Measurements from ENCODE around the gene CAPN5.

CAPN5 gene

DNA sequence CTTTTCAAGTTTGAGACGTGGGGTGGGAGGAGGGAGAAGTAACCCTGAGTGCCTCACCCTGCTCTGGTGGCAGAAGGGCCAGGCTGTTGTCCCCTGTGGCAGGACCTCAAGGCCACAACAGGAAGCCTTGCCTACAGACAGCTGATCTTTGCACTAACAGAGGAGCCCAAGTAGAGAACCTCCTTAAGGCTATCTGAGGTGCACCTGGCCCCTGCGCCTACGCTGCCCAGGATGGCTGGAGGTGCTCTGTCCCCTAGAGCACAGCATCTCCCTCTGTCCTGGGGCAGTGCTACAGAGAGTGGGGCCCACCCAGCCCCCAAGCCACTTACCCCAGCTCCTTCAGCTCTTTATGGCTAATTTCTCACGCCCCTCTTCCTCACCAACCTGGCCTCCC lies 88.3 kb downstream of the CAPN5 start:
- DNase-seq = no peak

DNA sequence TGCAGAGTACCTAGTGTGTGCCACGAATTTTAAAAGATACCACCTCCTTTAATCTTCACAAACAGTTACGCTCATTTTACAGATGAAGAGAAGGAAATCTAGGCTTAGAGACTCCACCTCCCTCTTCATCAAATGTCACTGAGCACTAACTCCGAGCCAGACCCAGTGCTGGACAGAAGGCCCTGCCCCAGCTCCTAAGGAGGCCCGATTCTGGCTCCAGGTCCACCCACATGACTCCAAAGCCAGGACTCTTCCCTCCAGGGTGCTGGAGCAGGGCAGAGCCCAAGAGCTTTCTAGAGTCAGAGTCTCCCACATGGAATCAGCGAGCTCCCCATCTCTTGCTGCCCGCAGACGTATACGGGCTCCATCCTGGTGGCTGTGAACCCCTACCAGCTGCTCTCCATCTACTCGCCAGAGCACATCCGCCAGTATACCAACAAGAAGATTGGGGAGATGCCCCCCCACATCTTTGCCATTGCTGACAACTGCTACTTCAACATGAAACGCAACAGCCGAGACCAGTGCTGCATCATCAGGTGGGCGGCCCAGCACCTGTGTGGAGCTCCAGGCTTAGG lies 88.9 kb downstream of the CAPN5 start:
- DNase-seq = no peak

DNA sequence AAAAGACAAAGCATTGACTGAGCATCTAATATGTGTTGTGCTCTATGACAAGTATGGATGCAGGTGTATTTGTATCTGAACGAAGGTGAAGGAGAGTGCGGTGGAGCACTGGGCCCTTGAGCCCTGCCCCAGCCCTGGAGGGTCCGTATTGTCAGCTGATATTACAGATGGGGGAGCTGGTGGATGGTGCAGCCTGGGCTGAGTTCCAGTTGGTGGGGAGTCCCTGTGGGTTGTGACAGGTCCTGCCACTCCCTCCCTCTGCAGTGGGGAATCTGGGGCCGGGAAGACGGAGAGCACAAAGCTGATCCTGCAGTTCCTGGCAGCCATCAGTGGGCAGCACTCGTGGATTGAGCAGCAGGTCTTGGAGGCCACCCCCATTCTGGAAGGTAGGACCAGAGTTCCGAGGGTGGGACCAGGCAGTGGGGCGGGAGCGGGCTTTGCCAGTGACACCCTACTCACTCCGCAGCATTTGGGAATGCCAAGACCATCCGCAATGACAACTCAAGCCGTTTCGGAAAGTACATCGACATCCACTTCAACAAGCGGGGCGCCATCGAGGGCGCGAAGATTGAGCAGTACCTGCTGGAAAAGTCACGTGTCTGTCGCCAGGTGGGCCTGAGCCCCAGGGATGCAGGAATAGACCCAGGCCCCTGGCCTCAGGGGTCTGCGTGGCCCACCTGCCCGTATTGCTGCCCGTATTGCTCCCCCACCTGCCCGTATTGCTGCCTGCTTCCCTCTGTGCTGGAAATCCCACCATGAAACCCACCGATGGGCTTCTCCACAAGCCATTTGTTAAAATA lies 89.8 kb downstream of the CAPN5 start:
- DNase-seq = no peak

DNA sequence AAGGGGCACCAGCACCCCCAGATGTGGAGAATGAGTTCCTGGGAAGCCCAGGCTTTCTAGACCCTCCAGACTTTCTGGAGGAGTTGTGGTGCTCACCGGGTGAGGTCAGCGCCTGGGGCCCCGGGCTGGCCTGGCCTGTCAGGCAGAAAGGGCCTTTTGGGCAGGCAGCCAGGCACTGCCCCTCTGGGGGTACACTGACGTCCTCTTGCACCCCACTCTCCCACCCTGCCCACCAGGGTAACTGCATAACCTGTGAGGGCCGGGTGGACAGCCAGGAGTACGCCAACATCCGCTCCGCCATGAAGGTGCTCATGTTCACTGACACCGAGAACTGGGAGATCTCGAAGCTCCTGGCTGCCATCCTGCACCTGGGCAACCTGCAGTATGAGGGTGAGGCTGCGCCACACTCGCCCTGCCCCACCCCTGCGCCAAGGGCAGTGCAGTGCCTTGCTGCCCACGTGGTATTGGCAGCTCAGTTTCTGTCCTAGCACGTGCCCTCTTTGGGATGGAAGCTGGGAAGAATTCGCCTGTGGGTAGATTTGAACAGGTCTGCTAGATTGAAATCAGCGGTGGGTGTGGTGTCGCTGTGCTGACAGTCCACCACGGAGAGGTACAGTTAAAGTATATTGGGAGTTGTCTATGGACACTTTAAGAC lies 91.4 kb downstream of the CAPN5 start:
- no peak for DNase-seq

DNA sequence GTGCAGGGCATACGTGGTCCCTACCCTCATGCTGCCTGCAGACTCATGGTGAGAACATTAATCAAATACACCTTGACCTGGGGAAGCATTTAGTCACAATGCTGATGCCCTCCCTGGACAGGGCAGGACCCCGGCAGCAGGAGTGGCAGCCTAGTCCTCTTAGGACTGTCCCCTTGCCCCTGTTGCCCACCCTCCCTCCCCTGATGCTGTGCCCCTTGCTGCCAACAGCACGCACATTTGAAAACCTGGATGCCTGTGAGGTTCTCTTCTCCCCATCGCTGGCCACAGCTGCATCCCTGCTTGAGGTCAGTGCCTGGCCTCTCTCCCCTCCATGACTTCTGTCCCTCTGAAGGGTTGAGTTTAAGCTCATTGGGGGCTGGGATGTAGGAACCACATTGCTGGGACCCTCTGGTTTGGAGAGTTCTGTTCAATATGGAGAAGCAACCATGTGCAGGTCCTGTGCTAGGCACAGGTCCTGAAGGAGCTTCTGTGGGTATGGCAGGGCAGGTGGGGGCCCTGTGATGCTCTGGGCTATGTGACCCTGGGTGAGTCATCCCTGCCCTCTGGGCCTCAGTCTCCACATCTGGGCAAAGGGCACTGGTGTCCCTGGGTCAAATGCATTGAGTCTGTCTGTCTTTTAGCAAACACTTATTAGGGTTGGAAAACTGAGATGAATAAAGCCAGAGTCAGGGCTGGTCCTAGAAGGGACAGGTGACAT lies 92.6 kb downstream of the CAPN5 start:
- no peak for DNase-seq

DNA sequence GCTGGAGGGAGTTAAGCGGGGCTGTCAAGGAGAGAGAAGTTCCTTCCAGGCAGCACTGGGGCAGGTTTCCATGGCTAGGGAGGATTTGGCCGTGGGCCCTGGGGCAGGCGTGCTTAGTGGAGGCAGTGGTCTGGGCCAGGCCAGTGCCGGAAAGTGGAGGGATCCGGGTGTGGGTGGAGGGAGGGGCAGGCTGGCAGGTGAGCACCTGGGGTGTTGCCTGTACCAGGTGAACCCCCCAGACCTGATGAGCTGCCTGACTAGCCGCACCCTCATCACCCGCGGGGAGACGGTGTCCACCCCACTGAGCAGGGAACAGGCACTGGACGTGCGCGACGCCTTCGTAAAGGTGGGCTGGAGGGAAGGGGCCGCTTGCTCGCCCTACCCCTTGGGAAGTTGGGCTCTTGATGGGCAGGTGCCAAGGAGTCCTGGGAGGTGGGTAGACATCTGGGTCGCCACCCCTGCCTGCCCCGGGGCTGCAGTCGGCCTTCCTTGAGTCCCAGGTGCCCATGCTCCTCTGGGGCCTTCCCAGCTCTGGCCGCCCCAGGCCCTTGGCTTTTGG lies 93.2 kb downstream of the CAPN5 start:
- DNase-seq = no peak

DNA sequence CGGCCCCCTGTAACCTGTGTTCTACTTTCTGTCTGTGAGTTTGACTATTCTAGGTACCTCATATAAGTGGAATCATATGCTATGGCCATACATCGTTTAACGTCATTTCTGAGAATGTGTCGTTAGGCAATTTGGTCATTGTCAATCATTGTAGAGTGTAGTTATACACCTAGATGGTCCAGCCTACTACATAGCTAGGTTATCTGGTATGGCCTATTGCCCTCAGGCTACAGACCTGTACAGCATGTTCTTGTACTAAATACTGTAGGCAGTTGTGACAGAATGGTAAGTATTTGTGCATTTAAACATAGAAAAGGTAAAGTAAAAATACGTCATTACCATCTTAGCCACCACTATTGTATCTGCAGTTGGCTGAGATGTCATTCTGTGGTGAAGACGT lies 96.5 kb downstream of the CAPN5 start:
- no peak for DNase-seq

DNA sequence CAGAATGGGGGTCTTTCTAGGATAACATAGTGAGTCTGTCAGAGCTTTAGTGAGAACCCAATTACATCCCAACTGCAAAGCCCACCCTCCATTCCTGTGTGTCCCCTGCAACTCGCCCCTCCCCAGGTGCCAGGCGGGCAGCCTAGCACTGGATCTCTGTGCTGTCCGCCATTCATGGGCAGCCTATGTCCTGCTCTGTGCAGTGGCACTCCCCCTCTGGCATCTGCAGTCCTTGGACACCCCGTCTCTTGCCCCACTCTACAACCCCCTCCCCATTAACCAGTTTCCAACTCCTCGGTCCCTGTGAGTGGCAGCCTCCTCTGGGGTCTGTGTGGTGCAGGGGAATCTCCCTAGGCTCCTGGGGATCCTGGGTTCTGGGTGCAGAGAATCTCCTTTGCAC lies 98.3 kb downstream of the CAPN5 start:
- no peak for DNase-seq

DNA sequence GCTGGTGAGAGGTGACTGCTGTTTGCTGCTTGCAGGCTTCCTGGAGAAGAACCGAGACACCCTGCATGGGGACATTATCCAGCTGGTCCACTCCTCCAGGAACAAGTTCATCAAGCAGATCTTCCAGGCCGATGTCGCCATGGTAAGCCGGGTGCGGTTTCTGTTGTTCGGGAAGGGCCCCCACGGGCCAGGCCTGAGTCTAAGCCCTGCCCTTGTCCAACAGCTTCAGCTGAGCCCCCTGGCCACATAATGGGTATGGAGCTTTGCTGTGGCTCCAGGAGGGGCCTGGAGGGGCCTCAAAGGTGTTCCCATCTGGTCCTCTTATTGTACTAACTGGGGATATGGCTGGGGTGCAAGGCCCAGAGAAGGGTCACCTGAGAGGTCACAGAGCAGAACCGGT lies 99.2 kb downstream of the CAPN5 start:
- DNase-seq = no peak

DNA sequence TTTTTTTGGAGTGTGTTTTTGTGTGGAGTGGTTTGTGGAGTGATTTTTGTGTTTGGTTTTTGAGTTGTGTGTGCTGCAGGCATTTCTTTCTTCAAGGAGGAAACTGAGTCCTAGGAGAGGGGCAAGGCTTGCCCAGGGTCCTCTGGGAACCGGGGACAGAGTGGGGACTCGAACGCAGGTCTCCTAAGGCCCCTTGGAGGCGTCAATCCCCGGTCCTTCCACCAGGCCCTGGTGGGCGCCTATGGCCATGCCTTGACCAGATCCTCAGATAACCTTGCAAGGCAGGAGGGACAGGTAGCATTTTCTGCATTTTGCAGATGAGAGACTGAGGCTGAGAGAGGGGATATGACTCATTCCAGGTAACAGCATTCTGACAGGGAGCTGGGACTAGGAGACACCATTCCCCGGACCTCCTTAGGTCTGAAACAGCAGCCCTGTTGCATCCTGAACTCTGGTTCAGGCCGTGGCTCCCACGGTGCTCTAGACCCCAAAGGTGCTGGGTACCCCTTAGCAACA lies 100.4 kb downstream of the CAPN5 start:
- no peak for DNase-seq

DNA sequence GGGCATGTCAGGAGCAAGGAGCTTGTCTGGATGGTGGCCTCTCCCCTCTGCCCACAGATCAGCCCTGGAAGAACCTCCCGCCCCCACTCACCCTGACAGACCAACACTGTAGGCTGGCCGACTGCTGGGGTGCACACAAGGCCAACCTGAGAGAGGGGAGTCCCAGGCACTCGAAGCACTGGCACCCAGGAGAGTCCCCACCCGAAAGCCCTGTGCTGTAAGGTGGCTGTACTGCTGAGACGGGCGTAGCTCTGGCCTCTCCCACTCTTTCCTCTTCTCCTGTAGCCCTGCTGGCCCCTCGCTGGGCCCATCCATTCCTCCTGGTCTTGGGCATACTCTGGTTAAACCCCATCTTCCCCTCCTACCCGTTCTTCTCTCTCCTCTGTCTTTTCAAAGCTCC lies 101.0 kb downstream of the CAPN5 start:
- no peak for DNase-seq

DNA sequence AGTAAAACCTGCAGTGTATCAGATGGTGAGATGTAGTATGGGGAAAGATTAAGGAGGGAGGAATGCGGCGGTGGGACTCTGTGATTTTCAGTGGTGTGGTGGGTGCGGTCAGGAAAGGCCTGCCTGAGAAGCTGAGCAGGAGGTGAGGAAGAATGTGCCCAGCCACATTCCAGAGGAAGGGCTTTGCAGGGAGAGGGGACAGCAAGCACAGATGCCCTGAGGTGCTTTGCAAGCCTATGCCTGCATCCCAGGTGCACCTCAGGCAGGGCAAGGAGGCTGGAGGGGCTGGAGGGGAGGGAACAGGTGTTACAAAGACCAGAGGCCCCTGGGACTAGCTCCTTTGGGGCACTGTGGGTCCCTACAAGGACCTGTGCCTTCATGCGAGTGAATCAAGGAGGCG lies 103.3 kb downstream of the CAPN5 start:
- no peak for DNase-seq

DNA sequence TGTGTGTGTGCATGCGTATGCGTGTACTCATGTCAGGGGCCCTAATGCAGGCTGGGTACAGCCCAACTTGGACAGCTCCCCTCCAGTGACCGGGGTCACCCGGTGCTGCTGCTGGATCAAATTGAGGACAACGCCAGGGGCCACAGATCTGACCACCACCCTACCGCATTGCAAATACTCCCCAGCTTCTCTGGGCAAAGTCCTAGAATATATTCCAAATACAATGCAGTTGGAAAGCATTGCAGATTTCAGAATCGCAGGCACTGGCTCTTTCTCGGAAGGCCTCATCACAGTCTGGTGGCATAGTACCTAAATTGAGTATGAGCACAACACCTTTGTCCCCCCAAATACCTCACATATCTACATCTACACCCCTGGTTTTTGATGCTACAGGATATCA lies 104.5 kb downstream of the CAPN5 start:
- DNase-seq = no peak

DNA sequence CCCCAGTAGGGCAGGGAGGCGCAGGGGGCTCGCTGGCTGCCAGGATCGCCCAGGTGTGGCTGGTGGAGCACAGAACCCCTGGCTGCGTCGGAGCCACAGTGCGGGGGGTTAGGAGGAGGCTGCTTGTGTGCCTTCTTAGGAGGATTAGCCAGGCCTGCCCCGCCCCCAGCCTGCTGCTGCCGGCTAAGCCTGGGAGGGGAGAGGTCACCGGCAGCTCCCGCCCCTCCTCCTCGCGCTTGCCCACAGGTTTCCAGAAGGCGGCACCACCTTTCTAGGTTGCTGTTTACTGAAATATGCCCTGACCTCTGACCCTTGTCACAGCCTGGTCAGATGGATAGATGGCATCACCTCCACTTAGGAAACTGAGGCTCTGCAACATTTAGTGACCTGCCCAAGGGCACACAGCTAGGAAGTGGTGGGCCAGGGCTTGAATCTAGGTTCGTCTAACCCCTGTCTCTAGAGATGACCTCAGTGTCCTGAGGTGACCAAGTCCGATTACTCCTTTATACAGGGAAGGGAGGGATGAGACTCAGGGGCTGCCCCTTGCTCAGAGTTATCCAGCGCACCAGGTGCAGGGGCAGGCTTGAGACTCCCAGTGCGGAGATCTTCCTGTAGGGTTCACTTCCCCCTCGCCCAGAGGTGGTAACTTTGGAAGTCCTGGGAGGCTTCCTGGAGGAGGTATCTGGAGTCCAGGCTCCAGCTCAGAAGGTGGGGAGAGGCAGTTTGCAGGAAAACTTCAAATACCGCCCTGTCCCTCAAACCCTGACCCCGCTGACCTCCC lies 105.3 kb downstream of the CAPN5 start:
- no peak for DNase-seq

DNA sequence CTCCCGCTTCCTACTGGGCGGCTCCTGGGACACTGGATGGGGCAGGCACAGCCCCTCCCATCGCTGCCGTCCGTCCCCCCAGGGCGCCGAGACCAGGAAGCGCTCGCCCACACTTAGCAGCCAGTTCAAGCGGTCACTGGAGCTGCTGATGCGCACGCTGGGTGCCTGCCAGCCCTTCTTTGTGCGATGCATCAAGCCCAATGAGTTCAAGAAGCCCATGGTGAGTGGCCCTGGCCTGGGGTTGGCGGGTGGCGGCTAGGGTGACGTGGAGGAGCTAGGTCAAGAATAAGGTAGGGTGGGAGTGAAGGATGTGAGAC lies 105.9 kb downstream of the CAPN5 start:
- DNase-seq = no peak

DNA sequence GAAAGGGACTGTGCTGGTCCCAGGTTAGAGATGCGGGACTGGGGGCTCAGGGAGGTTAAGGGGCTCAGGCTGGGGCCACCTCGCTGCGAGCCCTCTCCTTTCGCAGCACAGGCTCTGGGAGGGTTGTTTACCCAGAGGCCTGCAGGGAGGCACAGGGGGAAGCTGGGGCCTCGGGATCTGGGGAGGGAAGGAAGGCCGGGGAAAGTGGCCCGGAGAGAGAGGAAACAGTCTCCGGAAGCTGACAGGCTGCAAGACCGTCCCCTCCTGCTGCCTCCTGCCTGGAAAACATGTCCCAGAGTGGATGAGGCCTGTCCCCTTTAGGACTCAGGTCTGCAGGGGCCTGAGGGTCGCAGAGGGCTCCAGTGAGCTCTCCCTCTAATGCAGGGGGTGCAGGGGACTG lies 106.7 kb downstream of the CAPN5 start:
- no peak for DNase-seq

DNA sequence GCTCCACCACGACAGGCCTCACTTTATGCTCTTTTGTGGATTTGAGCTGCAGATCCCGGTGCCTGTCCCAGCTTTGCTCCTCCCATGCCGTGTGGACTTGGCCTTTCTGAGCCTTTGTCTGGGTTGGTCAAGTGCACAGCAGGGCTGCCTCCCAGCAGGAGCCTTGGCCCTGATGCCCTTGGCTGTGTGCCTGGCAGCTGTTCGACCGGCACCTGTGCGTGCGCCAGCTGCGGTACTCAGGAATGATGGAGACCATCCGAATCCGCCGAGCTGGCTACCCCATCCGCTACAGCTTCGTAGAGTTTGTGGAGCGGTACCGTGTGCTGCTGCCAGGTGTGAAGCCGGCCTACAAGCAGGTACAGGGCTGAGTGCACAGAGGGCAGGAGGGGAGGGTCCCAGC lies 107.8 kb downstream of the CAPN5 start:
- DNase-seq = no peak

DNA sequence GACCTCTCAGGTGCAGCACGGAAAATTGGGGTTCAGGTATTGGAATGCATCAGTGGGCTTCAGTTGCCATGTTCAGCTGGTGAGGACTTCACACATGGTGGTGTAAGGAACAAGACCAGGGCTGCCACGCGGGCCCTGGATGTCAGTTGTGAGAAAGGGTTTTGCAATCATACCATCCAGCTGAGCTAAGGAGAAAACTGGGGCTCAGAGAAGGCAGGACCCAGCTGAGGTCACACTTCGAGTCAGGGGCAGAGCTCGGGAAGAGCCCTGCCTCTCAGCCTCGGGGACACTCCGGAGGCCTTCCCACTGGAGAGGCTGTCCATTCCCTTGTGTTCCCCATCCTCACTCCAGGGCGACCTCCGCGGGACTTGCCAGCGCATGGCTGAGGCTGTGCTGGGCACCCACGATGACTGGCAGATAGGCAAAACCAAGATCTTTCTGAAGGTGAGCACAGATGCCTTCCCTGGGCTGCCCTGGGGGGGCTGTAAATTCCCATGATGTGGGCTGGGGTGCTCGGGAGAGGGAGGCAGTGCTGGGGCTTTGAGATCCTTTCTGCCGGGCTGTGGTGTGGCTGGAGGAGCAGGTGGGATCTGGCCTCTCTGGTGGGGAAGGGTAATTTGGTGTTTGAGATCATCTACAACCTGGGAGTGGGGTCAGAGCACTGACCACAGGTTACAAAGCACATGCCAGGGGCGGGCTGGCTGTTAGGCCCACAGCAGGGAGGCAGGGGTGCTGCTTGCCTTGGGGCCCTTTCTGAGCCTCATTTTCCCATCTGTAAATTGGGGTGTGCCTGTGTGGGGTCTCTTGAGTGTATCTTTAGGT lies 108.5 kb downstream of the CAPN5 start:
- DNase-seq = no peak
